HEK293 (cell line): ENCODE results near the gene OR2T10.

Source experiments
- CTCF ChIP-seq: fragments of 450-650 bp; formaldehyde crosslinking; IDR thresholded peaks from 2 replicates; pipeline ENCODE4 v1.5.1; 2016; ENCODE audit warnings: missing biosample characterization, missing genetic modification characterization
- MYNN ChIP-seq: fragments of 450-650 bp; formaldehyde crosslinking; IDR thresholded peaks from 2 replicates; pipeline ENCODE4 v1.5.1; 2016; ENCODE audit warnings: missing biosample characterization, missing genetic modification characterization, borderline replicate concordance
- PRDM10 ChIP-seq: fragments of 450-650 bp; formaldehyde crosslinking; IDR thresholded peaks from 2 replicates; pipeline ENCODE4 v1.5.1; 2016; ENCODE audit warnings: missing biosample characterization, missing genetic modification characterization
- REPIN1 ChIP-seq: fragments of 450-650 bp; formaldehyde crosslinking; IDR thresholded peaks from 2 replicates; pipeline ENCODE4 v1.5.1; 2017; ENCODE audit warnings: missing biosample characterization, missing genetic modification characterization, low read depth
- YY1 ChIP-seq: fragments of 450-650 bp; formaldehyde crosslinking; IDR thresholded peaks from 2 replicates; pipeline ENCODE4 v1.5.1; 2018; ENCODE audit warnings: missing biosample characterization, missing genetic modification characterization
- ZBTB20 ChIP-seq: fragments of 450-650 bp; formaldehyde crosslinking; IDR thresholded peaks from 2 replicates; pipeline ENCODE4 v1.5.1; 2016; ENCODE audit warnings: missing biosample characterization, missing genetic modification characterization
- ZBTB6 ChIP-seq: fragments of 450-650 bp; formaldehyde crosslinking; IDR thresholded peaks from 2 replicates; pipeline ENCODE4 v1.5.1; 2017; ENCODE audit warnings: missing biosample characterization, missing genetic modification characterization
- ZBTB8A ChIP-seq: fragments of 450-650 bp; formaldehyde crosslinking; IDR thresholded peaks from 2 replicates; pipeline ENCODE4 v1.5.1; 2016; ENCODE audit warnings: missing biosample characterization, missing genetic modification characterization
- ZNF274 ChIP-seq, 2 experiments: fragments of 200-500 bp in 1 of 2; fragments of 450-650 bp in 1 of 2; sonication (Bioruptor generic) in 1 of 2; formaldehyde crosslinking in 1 of 2; IDR thresholded peaks; 2 replicates each; pipeline versions ENCODE4 v1.5.1 to v1.6.1; 2014 to 2016; ENCODE audit warnings: borderline replicate concordance in 1 of 2, inconsistent platforms in 1 of 2, low read length in 1 of 2, missing biosample characterization in 1 of 2, missing genetic modification characterization in 1 of 2
- ZNF366 ChIP-seq: fragments of 450-650 bp; formaldehyde crosslinking; conservative IDR thresholded peaks from 2 replicates; pipeline ENCODE4 v1.5.1; 2016; ENCODE audit warnings: missing biosample characterization, missing genetic modification characterization
- ZNF548 ChIP-seq: fragments of 450-650 bp; formaldehyde crosslinking; IDR thresholded peaks from 2 replicates; pipeline ENCODE4 v1.5.1; 2016; ENCODE audit warnings: missing biosample characterization, missing genetic modification characterization
- ZNF704 ChIP-seq: fragments of 450-650 bp; formaldehyde crosslinking; IDR thresholded peaks from 2 replicates; pipeline ENCODE4 v1.5.1; 2016; ENCODE audit warnings: missing biosample characterization, missing genetic modification characterization
- ZNF791 ChIP-seq: fragments of 450-650 bp; formaldehyde crosslinking; IDR thresholded peaks from 2 replicates; pipeline ENCODE4 v1.5.1; 2016; ENCODE audit warnings: missing biosample characterization, missing genetic modification characterization

- TF ChIP-seq REPIN1 (tag by site-specific recombination) (no peak), CTCF (tag by site-specific recombination) (no peak), ZNF548 (no peak), ZNF366 (no peak), ZNF274 (IDR thresholded peaks at IDR 0.05; ENCODE audit: low read length) (no peak), ZNF274 (tag by site-specific recombination; IDR thresholded peaks at IDR 0.05; ENCODE audit: borderline replicate concordance) (no peak), PRDM10 (tag by site-specific recombination) (no peak), ZBTB6 (no peak), YY1 (tag by site-specific recombination) (no peak), ZBTB8A (no peak), MYNN (tag by site-specific recombination) (no peak), ZNF791 (no peak), ZNF704 (no peak), ZBTB20 (tag by site-specific recombination) (no peak)
Measured at GRCh38 chr1:248622570-248623001, 25.1 kb upstream of the OR2T10 start.
